ENCODE measurements around the gene ABCF1.
"Not testable (repeated sequence)": the region's sequence is repeated elsewhere in the genome, so short reads cannot be mapped to it uniquely, and the experiment has no call there.

ABCF1 gene

DNA sequence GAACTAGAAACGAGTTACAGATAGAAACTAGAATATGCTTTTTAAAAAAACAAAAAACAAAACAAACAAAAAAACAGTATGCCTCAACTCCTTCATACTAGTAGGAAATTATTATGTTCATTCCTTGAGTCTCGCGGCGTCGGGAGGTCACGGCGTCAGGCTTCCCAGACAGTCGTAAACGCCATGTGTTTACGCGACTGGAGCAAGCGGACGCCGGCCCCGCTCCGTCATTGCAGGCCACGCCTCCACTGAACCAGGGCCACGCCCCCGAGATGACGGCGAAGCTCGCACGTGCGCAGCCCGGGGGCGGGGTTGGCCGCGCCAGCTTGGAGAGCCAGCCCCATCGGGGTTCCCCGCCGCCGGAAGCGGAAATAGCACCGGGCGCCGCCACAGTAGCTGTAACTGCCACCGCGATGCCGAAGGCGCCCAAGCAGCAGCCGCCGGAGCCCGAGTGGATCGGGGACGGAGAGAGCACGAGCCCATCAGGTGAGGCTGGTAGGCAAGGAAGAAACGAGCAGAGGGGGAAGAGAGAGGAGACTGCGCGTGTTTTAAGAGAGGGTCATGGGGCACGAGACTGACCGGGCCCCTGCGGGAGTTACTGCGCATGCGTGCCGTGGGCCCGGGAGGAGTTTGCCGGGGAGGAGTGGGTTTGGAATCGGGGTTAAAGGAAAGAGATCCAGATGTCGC is at the start of gene ABCF1:
ABCF1 (plus strand) TSS at position 368 of the 687 bp plus-strand sequence; CDS start at position 414, 46 bp downstream.
- peak; percentile 92 to 93 for ATAC-seq

DNA sequence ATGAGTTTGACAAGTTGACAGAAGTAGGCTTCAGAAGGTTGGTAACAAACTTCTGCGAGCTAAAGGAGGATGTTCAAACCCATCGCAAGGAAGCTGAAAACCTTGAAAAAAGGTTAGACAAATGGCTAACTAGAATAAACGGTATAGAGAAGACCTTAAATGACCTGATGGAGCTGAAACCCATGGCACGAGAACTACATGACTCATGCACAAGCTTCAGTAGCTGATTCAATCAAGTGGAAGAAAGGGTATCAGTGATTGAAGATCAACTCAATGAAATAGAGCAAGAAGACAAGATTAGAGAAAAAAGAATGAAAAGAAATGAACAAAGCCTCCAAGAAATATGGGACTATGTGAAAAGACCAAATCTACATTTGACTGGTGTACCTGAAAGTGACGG is 49.3 kb upstream of the ABCF1 start:
- ATAC-seq, result not testable (repeated sequence)

DNA sequence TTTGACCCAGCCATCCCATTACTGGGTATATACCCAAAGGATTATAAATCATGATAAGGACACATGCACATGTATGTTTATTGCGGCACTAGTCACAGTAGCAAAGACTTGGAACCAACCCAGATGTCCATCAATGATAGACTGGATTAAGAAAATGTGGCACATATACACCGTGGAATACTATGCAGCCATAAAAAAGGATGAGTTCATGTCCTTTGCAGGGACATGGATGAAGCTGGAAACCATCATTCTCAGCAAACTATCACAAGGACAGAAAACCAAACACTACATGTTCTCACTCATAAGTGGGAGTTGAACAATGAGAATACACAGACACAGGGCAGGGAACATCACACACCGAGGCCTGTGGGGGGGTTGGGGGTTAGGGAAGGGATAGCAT is 44.8 kb upstream of the ABCF1 start:
- not testable (repeated sequence) for ATAC-seq

- ATAC-seq, result peak; percentile 50 to 61
Observed at GRCh38 chr6:30529349-30529875, 41.8 kb upstream of the ABCF1 start.

DNA sequence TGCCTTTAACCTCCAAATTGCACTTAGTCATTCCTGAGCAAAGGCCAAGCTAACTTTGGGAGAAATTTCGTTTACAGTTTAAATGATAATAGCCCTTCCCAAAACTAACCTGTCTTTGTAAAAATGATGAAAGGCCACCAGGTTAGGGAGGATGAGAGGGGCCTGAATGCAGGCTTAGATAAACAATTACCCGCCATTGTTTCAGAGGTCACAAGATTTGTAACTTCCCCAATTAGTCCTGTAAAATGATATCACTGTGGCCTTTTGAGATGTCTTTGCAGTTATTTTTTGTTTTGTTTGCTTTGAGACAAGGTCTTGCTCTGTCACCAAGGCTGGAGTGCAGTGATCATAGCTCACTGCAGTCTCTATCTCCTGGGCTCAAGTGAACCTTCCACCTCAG is 41.2 kb upstream of the ABCF1 start:
- no peak for ATAC-seq

GRCh38 chr6:30533460-30534294 is 37.6 kb upstream of the ABCF1 start:
- ATAC-seq, result no peak

- ATAC-seq, result no peak
Observed at GRCh38 chr6:30537931-30538330, 33.3 kb upstream of the ABCF1 start.

DNA sequence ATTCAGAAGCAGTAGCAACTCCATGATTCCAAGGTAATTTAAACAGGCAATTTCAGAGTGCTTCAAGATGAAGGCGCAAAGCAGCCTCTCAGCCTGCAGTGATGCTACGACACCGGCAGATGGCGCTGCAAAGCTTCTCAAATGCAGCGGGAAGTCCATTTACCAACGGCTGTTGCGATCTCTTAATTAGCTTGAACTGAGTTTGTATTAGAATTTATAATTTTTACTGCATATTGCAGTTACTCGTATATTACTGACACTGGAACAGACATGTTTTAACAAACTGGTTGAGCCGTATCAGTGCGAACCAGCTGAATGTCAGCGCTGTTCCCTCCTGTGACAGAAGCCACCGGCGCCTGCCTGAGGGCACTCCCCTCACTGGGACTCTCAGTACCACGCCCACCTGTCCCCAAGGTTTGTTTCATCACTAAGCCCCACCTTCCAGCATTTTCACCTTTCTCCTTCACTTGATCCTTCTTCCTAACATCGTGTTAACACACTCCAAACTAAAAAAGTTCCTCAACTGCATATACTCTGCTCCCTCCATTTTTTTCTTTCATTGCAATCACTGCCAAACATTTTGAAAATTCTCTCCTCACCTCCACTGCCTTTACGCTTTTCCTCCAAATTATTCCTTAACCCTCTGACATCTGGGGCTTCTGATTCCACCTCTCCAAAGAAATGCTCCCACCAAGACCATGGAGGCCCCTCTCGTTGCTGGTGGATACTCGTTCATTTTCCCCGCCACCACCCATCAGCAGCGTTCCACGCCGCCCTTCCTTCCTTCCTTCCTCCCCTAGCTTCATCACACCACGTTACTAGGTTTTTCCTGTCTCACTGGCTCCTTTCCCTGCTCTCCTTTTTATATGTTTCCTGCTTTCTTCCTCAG is 29.5 kb upstream of the ABCF1 start:
- ATAC-seq, result peak; percentile 78 to 83

DNA sequence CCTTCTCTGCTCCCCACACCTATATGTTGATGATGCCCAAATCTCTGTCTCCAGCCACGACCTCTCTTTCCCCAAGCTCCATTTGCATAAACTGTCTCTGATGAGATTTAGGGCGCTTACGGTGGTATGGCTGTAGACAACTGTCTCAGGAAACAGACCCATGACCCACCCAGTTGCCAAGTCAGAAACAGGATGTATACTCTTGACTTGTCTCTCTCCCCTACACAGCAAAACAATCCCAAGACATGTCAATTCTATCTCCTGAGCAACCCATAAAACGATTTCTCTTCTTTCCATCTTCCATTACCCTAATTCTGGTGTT is 28.9 kb upstream of the ABCF1 start:
- ATAC-seq, result peak; percentile 29 to 31

GRCh38 chr6:30542915-30543314 is 28.3 kb upstream of the ABCF1 start:
- no peak for ATAC-seq

DNA sequence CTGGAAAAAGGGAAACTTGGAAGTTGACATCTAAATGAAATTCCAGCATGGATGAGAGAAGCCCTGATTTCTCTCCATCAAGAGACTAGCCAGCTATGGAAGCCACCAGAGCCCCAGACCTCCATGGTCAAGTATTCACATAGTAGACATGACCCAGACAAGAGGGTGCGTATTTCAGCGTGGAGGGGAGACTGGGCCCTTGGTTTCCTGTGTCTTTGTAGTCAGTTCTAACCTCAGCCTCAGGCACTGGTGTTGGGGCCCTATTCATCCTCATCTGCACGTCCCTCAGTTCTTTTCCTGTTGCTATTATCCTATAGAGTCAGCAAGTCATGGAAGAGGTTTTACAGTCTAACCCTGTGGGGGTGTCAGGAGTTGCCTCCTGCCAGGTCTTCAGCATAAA is 27.4 kb upstream of the ABCF1 start:
- peak; percentile 28 to 35 for ATAC-seq

GRCh38 chr6:30544666-30545272 is 26.5 kb upstream of the ABCF1 start:
- peak; percentile 54 to 68 for ATAC-seq

DNA sequence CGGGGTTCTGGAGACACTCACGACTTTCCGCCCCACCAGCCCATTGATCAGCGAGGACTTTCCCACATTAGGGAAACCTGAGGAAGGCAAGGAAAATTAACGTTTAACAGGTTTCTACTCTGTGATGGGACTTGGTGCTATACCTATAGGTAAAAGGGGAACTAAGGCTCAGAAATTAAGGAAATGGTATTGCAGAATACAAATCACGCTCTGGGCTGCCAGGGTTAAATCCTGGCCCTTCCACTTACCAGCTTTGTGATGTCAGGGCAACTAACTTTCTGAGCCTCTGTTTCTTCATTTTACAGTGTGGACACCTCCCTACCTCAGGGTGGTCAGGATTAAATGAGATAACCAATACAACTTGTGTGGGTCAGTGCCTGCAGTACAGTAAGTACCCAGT is 23.8 kb upstream of the ABCF1 start:
- ATAC-seq, result no peak

DNA sequence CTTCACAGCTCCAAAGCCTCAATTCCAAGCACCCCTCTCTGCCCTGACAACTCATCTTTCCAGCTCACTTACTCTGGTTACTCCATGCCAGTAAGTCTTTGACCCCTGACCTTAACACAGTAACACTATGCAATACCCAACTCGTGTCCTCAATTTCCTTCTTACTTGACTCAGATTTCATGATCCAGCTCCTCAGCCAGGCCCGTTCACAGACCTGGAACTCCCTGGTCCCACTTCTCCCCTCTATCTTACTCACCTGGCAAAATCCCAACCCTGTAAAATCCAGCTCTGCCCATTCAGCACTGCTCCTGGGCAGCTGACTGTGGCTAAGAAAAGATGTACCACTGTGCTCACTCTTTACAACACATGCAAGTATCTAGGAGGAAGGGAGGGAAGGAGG is 22.9 kb upstream of the ABCF1 start:
- no peak for ATAC-seq

GRCh38 chr6:30554404-30554803 is 16.8 kb upstream of the ABCF1 start:
- ATAC-seq, result no peak

DNA sequence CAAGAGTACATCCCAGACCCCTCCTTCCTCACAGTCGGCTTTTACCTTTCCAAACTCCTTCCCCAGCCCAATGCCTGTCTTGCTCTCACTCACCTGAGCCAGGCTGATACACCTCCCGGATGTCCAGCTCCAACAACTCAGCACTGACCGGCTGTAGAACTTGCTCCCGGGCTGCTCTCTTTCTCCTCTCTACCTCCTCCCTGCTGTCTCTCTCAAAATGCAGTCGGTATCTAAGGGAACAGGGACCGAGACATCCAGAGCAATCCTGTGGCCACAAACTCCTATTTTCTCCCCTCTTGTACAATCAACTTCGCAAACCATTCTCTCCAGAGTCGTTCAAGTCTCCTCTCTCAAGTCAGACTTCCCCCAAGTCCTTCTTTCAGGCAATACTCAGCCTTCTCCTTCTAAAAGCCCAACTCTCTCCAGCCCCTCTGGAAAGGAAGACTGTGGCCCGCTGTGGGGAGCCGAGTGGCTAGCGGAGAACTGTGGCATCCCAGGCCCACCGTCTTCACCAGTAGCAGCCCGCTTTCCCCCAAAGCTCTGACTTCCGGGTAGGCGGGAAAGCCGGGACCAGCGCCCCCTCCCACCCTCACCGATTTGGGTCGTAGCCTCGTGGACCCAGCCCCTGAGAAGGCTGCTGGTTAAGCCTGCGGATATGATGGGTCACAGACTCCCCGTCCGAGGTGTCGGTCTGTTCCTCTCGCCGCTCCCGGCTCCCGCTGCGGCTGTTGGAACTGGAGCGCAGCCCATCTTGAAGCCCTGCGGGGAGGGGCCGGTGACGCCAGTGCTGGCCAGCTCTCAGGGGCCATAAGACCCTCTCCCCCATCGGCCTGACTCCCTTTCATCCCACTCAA is 16.1 kb upstream of the ABCF1 start:
- no peak for ATAC-seq

DNA sequence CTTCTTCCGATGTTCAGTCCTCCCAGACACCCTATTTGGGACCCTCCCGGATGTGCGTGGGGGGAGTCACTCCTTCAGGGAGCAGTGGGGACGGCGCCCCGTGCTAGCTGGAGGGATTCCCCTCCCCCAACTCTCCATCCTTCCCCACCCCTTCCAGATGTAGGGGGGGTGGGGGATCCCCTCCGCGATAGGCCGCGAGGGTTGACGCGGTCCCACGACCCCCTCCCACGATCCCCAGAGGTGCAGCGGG is 15.5 kb upstream of the ABCF1 start:
- no peak for ATAC-seq

DNA sequence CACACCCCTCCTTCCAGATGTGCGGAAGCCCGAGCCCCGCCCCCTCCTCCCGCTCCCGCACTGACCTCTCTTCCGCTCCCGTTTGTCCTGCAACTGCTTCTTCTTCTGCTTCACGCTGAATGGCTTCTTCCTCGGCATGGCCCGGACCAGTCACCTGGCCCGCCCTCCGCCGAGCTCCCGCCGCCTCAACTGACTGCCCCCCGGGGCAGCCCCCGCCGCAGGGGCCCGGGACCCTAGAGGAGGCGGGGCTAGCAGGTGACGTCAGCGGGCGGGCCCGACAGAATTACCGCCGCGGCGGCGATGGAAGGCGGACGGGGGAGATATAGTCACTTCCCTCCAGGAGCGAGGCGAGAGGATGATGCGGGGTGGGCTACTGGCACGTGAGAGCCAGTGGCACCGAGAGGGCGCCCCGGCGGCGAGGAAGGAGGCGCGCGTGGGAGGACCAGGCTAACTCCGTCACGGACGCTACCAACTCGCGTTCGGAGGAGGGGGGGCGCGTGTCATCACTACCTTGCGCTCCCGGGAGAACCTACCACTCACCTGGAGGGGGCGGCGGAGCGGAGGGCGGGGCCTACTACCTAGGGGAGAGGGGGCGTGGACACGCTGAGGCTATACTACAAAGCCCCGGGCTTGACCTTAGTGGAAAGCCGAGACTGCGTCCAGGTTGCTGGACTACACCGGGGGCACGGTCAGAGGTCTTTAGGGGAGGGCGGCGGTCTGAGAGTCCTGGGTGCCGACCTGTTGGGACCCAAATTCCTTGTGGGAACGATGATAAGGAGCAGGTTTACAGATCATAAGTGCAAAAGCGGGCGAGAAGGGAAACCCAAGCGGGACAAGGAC is 15.0 kb upstream of the ABCF1 start, which contains the start of gene GNL1:
GNL1 (minus strand) TSS at position 424 of the 840 bp plus-strand sequence; CDS start at position 138, 286 bp downstream.
- peak; percentile 89 to 93 for ATAC-seq

DNA sequence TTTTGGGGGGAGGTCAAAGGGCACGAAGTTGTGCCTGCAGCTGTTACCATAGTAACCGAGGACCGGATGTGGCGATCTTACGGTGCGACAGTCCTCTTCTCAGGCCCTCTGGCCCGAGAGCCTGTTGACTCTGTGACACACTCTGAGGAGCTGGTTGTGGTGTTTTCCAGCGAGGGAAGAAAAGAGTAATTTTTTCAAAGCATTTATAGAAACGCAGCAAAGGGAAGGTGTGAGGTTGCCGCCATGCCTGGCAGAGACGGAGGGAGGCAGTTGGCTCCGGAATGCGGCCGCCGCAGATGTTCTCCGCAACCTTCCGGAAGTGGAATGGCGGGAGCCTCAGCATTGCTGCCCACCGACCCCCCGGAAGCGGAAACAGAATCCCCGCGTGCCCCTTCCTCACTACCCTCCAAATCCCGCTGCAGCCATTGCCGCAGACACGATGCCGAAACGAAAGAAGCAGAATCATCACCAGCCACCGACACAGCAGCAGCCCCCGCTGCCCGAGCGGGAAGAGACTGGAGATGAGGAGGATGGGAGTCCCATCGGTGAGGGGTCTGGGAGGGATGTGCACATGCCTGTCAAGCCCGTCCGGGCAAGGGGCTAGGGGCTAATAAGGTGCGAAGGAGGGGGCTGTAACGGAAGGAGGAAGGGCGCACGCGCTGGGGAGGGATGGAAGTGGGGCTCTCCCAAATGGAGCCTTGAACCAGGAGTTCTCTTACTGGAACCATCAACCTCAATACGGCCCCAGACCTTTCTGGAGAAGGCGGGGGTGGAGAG is 14.1 kb upstream of the ABCF1 start, which contains the start of gene PRR3:
PRR3 (plus strand) TSS at position 390 of the 777 bp plus-strand sequence; CDS start at position 440, 50 bp downstream.
- peak; percentile 72 to 73 for ATAC-seq

DNA sequence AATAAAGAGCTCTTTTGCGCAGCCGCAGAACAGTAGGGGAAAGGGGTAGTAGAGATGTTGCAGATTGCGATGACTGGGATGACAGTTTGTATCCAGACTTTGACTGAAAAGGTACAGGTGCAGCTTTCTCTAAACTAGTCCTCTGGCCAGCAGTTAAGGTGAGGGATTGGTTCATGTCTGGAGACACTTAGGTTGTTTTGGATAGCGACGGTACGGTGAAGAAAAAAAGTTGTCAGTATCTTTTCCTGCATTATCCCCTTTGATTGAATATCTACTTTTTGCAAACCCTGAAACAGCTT is 13.6 kb upstream of the ABCF1 start:
- ATAC-seq, result peak in 1 of 2 donors; percentile 4
